ENCODE data around the gene CAGE1.

The CAGE1 gene

DNA sequence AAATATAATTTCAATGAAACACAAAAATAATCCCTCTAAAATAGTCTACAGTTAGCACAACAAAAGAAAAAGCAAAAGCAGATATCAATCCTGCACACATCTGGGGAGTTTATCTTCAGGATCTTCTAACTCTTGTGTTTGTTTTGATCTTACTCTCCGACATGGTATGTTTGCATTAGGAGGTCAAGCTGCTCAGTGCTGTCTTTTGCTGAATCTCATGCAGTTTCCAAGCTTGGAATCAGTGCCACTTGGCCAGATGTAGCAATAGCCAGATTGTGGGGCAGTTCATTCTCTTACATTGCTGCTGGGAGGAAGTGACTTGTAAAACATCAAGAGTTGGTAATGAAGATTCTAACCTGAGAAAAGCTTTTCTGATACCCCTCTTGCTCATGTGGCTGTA is 29.5 kb upstream of the CAGE1 start:
- peak overlapping the region; percentile 66 for H3K27ac ChIP-seq
- TF ChIP-seq, protein P1, sequence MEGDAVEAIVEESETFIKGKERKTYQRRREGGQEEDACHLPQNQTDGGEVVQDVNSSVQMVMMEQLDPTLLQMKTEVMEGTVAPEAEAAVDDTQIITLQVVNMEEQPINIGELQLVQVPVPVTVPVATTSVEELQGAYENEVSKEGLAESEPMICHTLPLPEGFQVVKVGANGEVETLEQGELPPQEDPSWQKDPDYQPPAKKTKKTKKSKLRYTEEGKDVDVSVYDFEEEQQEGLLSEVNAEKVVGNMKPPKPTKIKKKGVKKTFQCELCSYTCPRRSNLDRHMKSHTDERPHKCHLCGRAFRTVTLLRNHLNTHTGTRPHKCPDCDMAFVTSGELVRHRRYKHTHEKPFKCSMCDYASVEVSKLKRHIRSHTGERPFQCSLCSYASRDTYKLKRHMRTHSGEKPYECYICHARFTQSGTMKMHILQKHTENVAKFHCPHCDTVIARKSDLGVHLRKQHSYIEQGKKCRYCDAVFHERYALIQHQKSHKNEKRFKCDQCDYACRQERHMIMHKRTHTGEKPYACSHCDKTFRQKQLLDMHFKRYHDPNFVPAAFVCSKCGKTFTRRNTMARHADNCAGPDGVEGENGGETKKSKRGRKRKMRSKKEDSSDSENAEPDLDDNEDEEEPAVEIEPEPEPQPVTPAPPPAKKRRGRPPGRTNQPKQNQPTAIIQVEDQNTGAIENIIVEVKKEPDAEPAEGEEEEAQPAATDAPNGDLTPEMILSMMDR (conservative IDR thresholded peaks at IDR 0.05), result no peak

DNA sequence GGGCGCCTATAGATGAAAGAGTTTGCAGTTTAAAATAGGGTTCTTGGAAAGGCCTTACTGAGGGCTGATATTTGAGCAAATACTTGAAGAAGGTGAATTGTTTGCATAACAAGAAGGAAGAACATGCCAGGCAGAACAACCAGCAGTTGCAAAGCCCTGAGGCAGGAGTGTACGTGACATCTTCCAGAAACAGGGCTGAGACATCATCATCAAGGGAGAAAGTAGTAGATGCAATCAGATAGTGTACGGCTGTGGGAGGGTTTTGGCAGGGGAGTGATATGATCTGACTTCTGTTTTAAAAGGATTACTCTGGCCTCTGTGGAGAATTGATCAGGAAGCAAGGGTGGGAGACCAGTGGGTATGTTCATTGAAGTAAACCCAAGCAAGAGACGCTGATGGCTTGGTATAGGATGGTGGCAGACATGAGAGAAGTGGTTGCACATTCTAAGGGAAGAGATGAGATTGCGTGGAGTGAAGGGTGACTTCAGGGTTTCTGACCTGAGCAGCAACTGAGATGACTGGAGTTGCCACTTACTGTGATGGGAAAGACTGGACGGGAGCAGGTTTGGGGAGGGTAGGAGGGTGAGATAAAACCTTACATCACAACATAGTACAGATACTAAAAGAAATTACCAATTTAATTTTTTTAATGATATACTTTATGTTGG is 28.8 kb upstream of the CAGE1 start:
- TF ChIP-seq, protein P1 (conservative IDR thresholded peaks at IDR 0.05), result no peak
- H3K27ac ChIP-seq, result peak overlapping the region; percentile 66

DNA sequence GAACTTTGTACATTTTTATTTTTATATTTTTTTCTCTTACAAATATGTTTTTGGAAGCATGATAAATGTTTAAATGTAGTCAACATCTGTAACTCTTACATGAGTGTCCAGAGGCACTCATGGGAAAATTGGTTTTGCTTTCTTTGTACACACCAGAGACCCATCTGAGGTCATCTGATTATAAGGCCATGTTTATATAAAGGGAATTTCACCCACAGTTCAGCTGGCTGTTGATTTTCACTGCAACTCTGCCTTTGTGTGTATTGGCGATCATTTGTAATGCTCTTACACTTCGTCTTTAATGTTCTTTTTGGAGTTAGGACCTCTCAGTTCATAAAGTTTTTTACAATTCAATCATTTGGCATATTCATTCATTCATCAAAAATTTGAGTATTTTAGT is 28.1 kb upstream of the CAGE1 start:
- peak overlapping the region; percentile 66 for H3K27ac ChIP-seq
- TF ChIP-seq, protein P1 (conservative IDR thresholded peaks at IDR 0.05), result no peak

DNA sequence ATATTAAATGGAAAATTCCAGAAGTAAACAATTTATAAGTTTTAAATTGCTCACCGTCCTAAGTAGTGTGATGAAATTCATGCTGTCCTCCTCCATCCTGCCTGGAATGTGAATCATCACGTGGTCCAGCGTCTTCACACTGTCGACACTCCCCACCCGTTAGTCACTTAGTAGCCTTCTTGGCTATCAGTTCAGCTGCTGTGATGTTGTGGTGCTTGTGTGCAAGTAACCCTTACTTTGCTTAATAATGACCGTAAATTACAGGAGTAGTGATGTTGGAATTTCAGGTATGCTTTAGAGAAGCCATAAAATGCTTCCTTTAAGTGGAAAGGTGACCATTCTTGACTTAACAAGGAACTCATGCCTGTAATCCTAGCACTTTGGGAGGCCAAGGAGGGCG is 25.3 kb upstream of the CAGE1 start:
- H3K27ac ChIP-seq, result no peak overlapping the region
- TF ChIP-seq, protein P1 (conservative IDR thresholded peaks at IDR 0.05), result no peak

DNA sequence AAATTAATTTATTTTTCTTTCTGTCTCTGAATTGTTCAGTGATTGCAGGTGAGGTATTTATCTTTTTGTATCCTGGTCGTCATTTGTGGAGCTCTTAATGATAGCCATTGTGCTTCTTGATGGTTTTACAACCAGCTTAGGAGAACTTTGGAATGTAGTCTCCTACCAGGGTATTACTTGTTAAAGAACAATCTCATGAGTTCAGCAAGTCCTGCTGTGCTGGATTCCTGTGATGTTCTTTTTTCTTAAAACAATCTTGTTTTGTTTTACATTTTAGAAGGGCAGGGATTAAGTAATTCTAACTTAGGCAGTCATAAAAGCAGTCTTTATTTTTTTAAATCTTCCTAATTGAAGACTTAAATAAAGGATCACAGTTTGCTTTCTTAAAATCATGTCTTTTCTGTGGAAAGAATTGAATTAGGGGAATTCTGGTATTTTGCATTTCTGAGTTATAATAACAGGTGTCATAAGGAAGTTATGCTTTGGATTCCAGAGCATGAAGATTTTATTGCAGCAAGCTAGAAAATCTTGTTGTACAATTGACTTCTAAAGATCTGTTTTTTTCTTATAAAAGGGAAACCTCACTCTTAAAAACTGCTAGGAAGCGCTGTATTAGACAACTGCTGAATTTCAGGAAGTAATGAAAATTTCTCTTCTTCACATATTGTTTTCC is 23.7 kb upstream of the CAGE1 start:
- H3K27ac ChIP-seq, result no peak overlapping the region
- TF ChIP-seq, protein P1 (conservative IDR thresholded peaks at IDR 0.05), result no peak

DNA sequence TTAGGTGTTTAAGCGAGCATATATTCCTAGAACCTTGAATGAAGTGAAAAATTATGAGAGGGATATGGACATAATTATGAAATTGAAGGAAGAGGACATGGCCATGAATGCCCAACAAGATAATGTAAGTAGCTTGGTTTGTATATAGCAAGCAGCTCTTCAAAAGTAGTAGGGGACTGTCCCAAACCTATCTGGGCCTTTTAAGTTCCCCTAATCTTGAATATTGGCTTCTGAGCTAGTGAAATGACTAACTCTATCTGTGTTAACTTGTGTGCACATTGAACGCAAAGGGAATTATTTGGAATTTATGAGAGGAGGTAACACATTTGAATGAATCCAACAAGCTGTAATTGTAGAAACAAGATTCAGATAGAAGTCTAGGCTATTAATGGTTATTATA is 21.8 kb upstream of the CAGE1 start:
- TF ChIP-seq, protein P1 (conservative IDR thresholded peaks at IDR 0.05), result no peak
- no peak overlapping the region for H3K27ac ChIP-seq

DNA sequence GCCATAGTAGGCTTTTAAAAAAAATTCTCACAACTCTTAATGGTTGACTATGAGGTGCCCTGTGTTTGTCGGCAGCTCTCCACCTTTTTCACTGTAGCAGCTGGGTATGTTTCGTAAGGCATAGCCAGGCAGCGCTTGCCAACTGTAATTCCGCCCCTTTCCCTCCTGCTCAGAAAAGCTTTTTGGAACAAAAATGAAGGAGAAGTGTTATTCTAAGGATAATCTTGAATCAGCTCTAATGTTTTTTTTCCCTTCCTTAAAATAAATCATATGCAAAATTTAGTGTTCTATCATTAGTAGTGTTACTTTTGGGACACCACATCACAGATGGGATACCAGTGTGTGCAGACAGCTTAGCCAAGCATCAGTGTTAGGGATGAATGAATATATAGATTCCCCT is 21.3 kb upstream of the CAGE1 start:
- no peak overlapping the region for H3K27ac ChIP-seq
- TF ChIP-seq, protein P1 (conservative IDR thresholded peaks at IDR 0.05), result no peak
